ENCODE data around the gene EEF1AKMT1. TPM values are rescaled to one million over a fixed set of nuclear protein-coding genes. Genes with fewer than 3 reads are reported as not detected.

The EEF1AKMT1 gene
- total RNA-seq, 1 donor from 2014 or later: 2.9 TPM

DNA sequence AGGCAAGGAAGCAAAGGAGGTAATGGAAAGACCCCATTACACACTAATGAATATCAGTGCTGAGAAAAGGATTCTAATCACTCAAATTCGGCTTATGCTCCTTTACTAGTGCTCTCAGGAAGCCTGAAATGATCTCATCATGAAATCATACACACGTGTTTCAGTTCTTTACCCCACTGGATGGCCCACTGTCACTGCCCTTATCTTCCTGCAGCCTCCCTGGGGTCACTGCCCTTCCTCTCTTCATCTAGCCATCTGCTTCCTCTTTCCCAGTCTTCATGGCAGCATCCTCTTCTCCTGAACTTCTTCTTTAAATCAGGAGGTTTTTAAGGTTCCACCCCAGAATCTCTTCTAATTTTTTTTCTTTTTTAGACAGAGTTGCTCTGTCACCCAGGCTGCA lies 27.9 kb upstream of the EEF1AKMT1 start:
- H3K36me3 Mint-ChIP-seq (ENCODE audit: unreplicated experiment): no peaks in the 10 kb centered on the region
- TF ChIP-seq, protein P1, sequence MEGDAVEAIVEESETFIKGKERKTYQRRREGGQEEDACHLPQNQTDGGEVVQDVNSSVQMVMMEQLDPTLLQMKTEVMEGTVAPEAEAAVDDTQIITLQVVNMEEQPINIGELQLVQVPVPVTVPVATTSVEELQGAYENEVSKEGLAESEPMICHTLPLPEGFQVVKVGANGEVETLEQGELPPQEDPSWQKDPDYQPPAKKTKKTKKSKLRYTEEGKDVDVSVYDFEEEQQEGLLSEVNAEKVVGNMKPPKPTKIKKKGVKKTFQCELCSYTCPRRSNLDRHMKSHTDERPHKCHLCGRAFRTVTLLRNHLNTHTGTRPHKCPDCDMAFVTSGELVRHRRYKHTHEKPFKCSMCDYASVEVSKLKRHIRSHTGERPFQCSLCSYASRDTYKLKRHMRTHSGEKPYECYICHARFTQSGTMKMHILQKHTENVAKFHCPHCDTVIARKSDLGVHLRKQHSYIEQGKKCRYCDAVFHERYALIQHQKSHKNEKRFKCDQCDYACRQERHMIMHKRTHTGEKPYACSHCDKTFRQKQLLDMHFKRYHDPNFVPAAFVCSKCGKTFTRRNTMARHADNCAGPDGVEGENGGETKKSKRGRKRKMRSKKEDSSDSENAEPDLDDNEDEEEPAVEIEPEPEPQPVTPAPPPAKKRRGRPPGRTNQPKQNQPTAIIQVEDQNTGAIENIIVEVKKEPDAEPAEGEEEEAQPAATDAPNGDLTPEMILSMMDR (IDR thresholded peaks at IDR 0.05; ENCODE audit: partially characterized antibody, unreplicated experiment): no peak
- H3K9me3 Mint-ChIP-seq (ENCODE audit: unreplicated experiment): peaks cover 2% of the 10 kb centered on the region
- H3K27me3 Mint-ChIP-seq (ENCODE audit: unreplicated experiment): peaks cover 5% of the 10 kb centered on the region
- DNase-seq: no peak
- H3K4me3 Mint-ChIP-seq (ENCODE audit: unreplicated experiment): no peak overlapping the region
- no peak overlapping the region for H3K27ac Mint-ChIP-seq (ENCODE audit: unreplicated experiment)
- H3K4me1 Mint-ChIP-seq (ENCODE audit: low read depth, unreplicated experiment): peaks cover 3% of the 10 kb centered on the region

DNA sequence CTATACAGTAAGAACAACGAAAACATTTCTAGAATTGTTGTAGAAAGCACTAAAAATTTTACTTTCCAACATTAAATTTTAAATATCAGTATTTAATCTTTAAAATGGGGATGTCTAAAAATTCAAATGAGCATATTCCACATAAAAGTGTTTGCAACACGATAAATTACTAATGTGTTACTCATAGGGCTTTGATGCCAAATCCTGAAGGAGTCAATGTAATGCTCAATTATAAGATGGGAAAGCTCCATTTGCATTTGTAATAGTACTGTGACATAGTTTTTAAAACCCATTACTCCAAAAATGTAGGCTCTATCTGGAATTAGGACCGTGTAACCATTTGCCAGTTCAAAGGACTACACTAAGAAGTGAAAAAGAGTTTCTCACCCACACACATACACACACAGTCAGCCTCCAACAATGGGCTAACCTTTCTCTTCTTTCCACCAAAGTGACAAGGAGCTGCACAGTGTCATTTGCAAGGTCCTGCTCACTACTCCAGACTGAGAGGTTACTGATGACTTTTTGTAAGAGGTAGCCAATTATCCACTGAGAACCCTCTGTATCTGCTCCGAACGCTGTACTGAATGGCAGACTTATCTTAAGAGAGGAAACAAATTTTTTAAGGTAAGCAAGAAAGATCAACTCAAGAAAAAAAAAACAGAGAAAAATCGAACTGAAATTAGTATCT lies 26.1 kb upstream of the EEF1AKMT1 start:
- Mint-ChIP-seq H3K27me3 (ENCODE audit: unreplicated experiment) (peaks cover 5% of the 10 kb centered on the region), H3K27ac (ENCODE audit: unreplicated experiment) (no peak overlapping the region), H3K9me3 (ENCODE audit: unreplicated experiment) (no peaks in the 10 kb centered on the region), H3K4me1 (ENCODE audit: low read depth, unreplicated experiment) (peaks cover 3% of the 10 kb centered on the region), H3K36me3 (ENCODE audit: unreplicated experiment) (no peaks in the 10 kb centered on the region), H3K4me3 (ENCODE audit: unreplicated experiment) (no peak overlapping the region)
- DNase-seq: no peak
- TF ChIP-seq, protein P1 (IDR thresholded peaks at IDR 0.05; ENCODE audit: partially characterized antibody, unreplicated experiment): no peak

DNA sequence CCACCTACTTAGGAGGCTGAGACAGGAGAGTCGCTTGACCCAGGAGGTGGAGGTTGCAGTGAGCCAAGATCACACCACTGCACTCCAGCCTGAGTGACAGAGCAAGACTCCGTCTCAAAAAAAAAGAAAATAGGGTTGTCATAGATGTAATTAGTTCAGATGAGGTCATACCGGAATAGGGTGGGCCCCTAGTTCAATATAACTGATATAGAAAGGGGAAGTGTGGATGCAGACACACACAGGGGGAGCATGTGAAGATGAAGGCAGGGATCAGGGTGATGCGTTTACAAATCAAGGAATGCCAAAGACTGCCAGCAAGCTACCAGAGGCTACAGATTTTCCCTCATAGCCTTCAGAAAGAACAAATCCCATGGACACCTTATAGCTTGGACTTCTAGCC lies 24.3 kb upstream of the EEF1AKMT1 start:
- no peak overlapping the region for H3K27ac Mint-ChIP-seq (ENCODE audit: unreplicated experiment)
- H3K4me3 Mint-ChIP-seq (ENCODE audit: unreplicated experiment): no peak overlapping the region
- peaks cover 6% of the 10 kb centered on the region for H3K27me3 Mint-ChIP-seq (ENCODE audit: unreplicated experiment)
- peaks cover 6% of the 10 kb centered on the region for H3K4me1 Mint-ChIP-seq (ENCODE audit: low read depth, unreplicated experiment)
- no peaks in the 10 kb centered on the region for H3K9me3 Mint-ChIP-seq (ENCODE audit: unreplicated experiment)
- no peaks in the 10 kb centered on the region for H3K36me3 Mint-ChIP-seq (ENCODE audit: unreplicated experiment)
- DNase-seq: no peak
- TF ChIP-seq, protein P1 (IDR thresholded peaks at IDR 0.05; ENCODE audit: partially characterized antibody, unreplicated experiment): no peak

DNA sequence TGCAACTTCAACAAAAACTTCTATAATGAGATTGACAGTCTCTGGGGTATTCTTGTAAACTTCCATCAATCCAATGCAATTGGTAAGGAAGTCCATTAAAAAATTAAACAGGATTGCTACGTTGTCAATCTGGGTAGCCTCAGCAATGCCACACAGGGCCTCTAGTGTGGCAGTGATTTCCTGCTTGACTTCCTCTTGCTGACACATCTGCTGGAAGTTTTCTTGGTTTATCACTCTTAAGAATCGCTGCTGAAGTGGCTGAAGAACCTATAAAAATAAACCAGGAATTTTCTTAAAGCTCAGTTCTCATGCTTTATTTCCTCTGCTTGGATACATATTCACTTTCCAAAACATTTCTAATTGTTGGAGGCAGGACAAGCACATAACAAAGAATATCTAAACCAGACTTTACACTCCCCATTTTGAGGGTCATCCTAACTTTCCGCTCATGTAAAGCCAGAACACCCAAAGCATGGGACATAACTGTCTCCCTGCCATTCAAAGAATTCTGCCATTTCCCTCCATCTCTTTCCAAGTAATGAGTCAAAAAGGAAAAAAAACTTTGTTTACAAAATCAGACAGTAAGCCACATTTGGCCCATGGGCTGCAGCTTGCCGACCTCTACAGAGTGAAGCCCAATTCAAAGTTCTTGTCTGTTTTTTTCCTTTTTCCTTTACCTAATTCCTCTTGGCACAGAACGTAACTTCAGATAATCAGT lies 23.2 kb upstream of the EEF1AKMT1 start:
- H3K9me3 Mint-ChIP-seq (ENCODE audit: unreplicated experiment): no peaks in the 10 kb centered on the region
- no peaks in the 10 kb centered on the region for H3K36me3 Mint-ChIP-seq (ENCODE audit: unreplicated experiment)
- no peak overlapping the region for H3K27ac Mint-ChIP-seq (ENCODE audit: unreplicated experiment)
- H3K4me3 Mint-ChIP-seq (ENCODE audit: unreplicated experiment): no peak overlapping the region
- TF ChIP-seq, protein P1 (IDR thresholded peaks at IDR 0.05; ENCODE audit: partially characterized antibody, unreplicated experiment): no peak
- no peak for DNase-seq
- H3K27me3 Mint-ChIP-seq (ENCODE audit: unreplicated experiment): peaks cover 6% of the 10 kb centered on the region
- H3K4me1 Mint-ChIP-seq (ENCODE audit: low read depth, unreplicated experiment): peaks cover 6% of the 10 kb centered on the region

DNA sequence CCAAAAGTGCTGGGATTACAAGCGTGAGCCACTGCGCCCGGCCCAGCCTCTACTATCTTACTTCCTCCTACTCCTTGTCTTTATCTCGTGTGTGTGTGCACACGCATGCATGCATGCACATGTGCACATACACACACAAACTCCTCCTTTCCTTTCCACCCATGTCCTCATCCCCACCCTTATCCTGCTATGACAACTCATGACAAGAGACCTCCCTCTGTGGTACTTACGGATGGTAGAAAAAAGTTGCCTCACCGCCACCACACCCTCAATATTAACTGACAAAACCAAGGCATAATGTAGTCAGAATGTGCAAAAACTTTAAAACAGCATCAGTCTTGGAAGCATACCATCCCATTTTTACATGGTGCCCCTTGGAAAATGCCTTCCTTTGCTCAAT lies 15.9 kb upstream of the EEF1AKMT1 start:
- Mint-ChIP-seq H3K27me3 (ENCODE audit: unreplicated experiment) (peaks cover 4% of the 10 kb centered on the region), H3K36me3 (ENCODE audit: unreplicated experiment) (no peaks in the 10 kb centered on the region), H3K9me3 (ENCODE audit: unreplicated experiment) (no peaks in the 10 kb centered on the region), H3K27ac (ENCODE audit: unreplicated experiment) (no peak overlapping the region), H3K4me3 (ENCODE audit: unreplicated experiment) (no peak overlapping the region), H3K4me1 (ENCODE audit: low read depth, unreplicated experiment) (peaks cover 2% of the 10 kb centered on the region)
- TF ChIP-seq, protein P1 (IDR thresholded peaks at IDR 0.05; ENCODE audit: partially characterized antibody, unreplicated experiment): no peak
- no peak for DNase-seq
